ENCODE results near the gene PIK3AP1.

DNA sequence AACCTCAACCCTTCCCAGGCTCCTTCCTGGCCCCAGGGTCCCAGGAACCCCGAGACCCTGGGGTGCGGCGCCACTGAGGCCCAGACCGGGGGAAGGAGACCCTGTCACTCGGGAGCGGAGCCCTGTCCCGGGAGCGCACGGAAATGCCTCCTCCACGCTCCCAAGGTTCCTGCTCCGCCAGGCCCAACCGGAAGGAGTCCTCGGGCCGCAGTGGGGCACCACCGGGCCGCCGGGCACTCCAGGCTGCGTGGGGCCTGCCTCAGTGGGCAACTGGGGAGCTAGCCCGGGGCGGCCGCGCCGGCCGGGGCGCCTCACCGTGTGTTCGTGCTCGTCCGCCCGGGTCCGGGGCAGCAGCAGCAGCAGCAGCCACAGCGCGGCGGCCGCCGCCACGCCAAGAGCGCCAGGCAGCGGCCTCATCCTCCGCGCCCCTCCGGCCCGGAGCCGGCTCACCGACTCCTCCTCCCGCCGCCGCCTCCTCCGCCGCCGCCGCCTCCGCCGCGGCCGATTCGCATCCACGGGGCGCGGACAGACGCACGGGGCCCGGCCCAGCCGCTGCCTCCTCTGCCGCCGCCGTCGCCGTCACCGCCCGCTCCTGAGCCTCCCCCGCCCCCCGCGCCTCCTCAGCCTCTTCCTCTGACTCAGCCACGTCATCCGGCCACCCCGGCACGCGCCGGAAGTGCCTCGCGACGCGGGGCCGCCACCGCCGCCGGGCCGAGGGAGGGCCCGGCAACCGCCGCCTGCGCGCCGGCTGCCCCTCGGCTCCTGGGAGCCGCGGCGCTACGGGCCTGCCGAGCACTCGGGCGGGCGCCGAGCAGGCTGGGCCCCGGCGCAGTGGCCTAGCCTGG is 133.7 kb downstream of the PIK3AP1 start, which contains the start of gene TM9SF3:
- TF ChIP-seq, protein P1, sequence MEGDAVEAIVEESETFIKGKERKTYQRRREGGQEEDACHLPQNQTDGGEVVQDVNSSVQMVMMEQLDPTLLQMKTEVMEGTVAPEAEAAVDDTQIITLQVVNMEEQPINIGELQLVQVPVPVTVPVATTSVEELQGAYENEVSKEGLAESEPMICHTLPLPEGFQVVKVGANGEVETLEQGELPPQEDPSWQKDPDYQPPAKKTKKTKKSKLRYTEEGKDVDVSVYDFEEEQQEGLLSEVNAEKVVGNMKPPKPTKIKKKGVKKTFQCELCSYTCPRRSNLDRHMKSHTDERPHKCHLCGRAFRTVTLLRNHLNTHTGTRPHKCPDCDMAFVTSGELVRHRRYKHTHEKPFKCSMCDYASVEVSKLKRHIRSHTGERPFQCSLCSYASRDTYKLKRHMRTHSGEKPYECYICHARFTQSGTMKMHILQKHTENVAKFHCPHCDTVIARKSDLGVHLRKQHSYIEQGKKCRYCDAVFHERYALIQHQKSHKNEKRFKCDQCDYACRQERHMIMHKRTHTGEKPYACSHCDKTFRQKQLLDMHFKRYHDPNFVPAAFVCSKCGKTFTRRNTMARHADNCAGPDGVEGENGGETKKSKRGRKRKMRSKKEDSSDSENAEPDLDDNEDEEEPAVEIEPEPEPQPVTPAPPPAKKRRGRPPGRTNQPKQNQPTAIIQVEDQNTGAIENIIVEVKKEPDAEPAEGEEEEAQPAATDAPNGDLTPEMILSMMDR (IDR thresholded peaks at IDR 0.05) = peak in 2 of 6 experiments; percentile 1 to 15
- peak; percentile 65 to 95 for TF ChIP-seq POLR2A (IDR thresholded peaks at IDR 0.05)
